Ascending aorta (tissue), 2 donors: ENCODE results near the gene ACSL1. TPM values are rescaled to one million over a fixed set of nuclear protein-coding genes. Genes with fewer than 3 reads are reported as not detected.

Source experiments
- DNase-seq, 2 donors: peaks; one replicate each; pipeline ENCODE4 v3.0.0-alpha.2; 2019; ENCODE audit warnings: low spot score in 2 of 2
- H3K27ac ChIP-seq, 2 donors: fragments of 200-600 bp; sonication (generic); one replicate each; pipeline ENCODE4 v1.5.1; 2016 to 2017; ENCODE audit warnings: mild to moderate bottlenecking in 1 of 2
- H3K27me3 ChIP-seq: fragments of 200-600 bp; sonication (generic); one replicate; pipeline ENCODE4 v1.5.1; 2017
- H3K36me3 ChIP-seq, 2 donors: fragments of 200-600 bp; sonication (generic); one replicate each; pipeline ENCODE4 v1.5.1; 2016
- H3K4me1 ChIP-seq, 2 donors: fragments of 200-600 bp; sonication (generic); one replicate each; pipeline ENCODE4 v1.5.1; 2016 to 2017; ENCODE audit warnings: mild to moderate bottlenecking in 1 of 2
- H3K4me3 ChIP-seq, 2 donors: fragments of 200-600 bp; sonication (generic); one replicate each; pipeline ENCODE4 v1.5.1; 2016 to 2017; ENCODE audit warnings: mild to moderate bottlenecking in 1 of 2
- H3K9me3 ChIP-seq, 2 donors: fragments of 200-600 bp; sonication (generic); one replicate each; pipeline ENCODE4 v1.5.1; 2016
- intact Hi-C: fragments of 100-400 bp; cut with DNase I; formaldehyde crosslinking; loops from one replicate; pipeline ENCODE4 v1.15.1; 2023
- total RNA-seq: library from RNA; depleted of rRNA; stranded (reverse); fragments of >200 nt; gene quantifications from one replicate; pipeline ENCODE4 v1.1.0, GENCODE V29; 2016
- TF ChIP-seq, protein P1 (sequence below), 3 experiments: fragments of 200-600 bp in 2 of 3; fragments of 450-650 bp in 1 of 3; sonication (generic) in 2 of 3; IDR thresholded peaks; one replicate each; pipeline ENCODE4 v1.5.1; 2016 to 2019; ENCODE audit warnings: antibody characterized with exemption in 3 of 3, mild to moderate bottlenecking in 1 of 3, moderate library complexity in 1 of 3

Gene ACSL1
- total RNA-seq, 1 donor from 2014 or later: 31.8 TPM

GRCh38 chr4:184793735-184794355 lies 31.9 kb downstream of the ACSL1 start:
- Histone ChIP-seq H3K4me3 (no peak overlapping the region), H3K27me3 (no peaks in the 10 kb centered on the region), H3K4me1 (peaks cover 0 to 4% of the 10 kb centered on the region in 2 donors), H3K27ac (no peak overlapping the region), H3K9me3 (no peaks in the 10 kb centered on the region), H3K36me3 (no peaks in the 10 kb centered on the region)
- DNase-seq: no peak
- intact Hi-C loops: no loop called here
- TF ChIP-seq, protein P1, sequence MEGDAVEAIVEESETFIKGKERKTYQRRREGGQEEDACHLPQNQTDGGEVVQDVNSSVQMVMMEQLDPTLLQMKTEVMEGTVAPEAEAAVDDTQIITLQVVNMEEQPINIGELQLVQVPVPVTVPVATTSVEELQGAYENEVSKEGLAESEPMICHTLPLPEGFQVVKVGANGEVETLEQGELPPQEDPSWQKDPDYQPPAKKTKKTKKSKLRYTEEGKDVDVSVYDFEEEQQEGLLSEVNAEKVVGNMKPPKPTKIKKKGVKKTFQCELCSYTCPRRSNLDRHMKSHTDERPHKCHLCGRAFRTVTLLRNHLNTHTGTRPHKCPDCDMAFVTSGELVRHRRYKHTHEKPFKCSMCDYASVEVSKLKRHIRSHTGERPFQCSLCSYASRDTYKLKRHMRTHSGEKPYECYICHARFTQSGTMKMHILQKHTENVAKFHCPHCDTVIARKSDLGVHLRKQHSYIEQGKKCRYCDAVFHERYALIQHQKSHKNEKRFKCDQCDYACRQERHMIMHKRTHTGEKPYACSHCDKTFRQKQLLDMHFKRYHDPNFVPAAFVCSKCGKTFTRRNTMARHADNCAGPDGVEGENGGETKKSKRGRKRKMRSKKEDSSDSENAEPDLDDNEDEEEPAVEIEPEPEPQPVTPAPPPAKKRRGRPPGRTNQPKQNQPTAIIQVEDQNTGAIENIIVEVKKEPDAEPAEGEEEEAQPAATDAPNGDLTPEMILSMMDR (IDR thresholded peaks at IDR 0.05): no peak

GRCh38 chr4:184792950-184793555 lies 32.7 kb downstream of the ACSL1 start:
- no peak for DNase-seq

GRCh38 chr4:184792334-184792733 lies 33.4 kb downstream of the ACSL1 start:
- DNase-seq: no peak
- H3K36me3 ChIP-seq: peaks cover 7 to 13% of the 10 kb centered on the region in 2 donors
- peaks cover 0 to 4% of the 10 kb centered on the region in 2 donors for H3K4me1 ChIP-seq
- H3K27ac ChIP-seq: no peak overlapping the region
- no peaks in the 10 kb centered on the region for H3K27me3 ChIP-seq
- no peaks in the 10 kb centered on the region for H3K9me3 ChIP-seq
- no peak overlapping the region for H3K4me3 ChIP-seq
- TF ChIP-seq, protein P1 (IDR thresholded peaks at IDR 0.05): no peak
- intact Hi-C loops: no loop called here

More at GRCh38 chr4:184792950-184793555, 32.7 kb downstream of the ACSL1 start:
- H3K27me3 ChIP-seq: no peaks in the 10 kb centered on the region
- no peak overlapping the region for H3K27ac ChIP-seq
- TF ChIP-seq, protein P1 (IDR thresholded peaks at IDR 0.05): no peak
- peaks cover 4 to 7% of the 10 kb centered on the region in 2 donors for H3K36me3 ChIP-seq
- no peak overlapping the region for H3K4me3 ChIP-seq
- H3K4me1 ChIP-seq: peaks cover 0 to 4% of the 10 kb centered on the region in 2 donors
- intact Hi-C loops: no loop called here
- no peaks in the 10 kb centered on the region for H3K9me3 ChIP-seq

GRCh38 chr4:184790826-184791225 lies 34.9 kb downstream of the ACSL1 start:
- no peaks in the 10 kb centered on the region for H3K9me3 ChIP-seq
- H3K27ac ChIP-seq: no peak overlapping the region
- no peak for DNase-seq
- H3K36me3 ChIP-seq: peaks cover 20 to 22% of the 10 kb centered on the region in 2 donors
- intact Hi-C loops: no loop called here
- no peak overlapping the region for H3K4me3 ChIP-seq
- TF ChIP-seq, protein P1 (IDR thresholded peaks at IDR 0.05): no peak
- H3K27me3 ChIP-seq: no peaks in the 10 kb centered on the region
- peaks cover 0 to 4% of the 10 kb centered on the region in 2 donors for H3K4me1 ChIP-seq

- Histone ChIP-seq H3K9me3 (no peaks in the 10 kb centered on the region), H3K4me1 (no peaks in the 10 kb centered on the region), H3K27me3 (no peaks in the 10 kb centered on the region), H3K27ac (no peak overlapping the region), H3K4me3 (no peak overlapping the region), H3K36me3 (peaks cover 23 to 48% of the 10 kb centered on the region in 2 donors)
- TF ChIP-seq, protein P1 (IDR thresholded peaks at IDR 0.05): no peak
- intact Hi-C loops: no loop called here
- no peak for DNase-seq
Observed at GRCh38 chr4:184787766-184788503, 37.8 kb downstream of the ACSL1 start.
